NCI-H2227 (cell line): ENCODE results near the gene ITGA7.

Experiments used
- DNase-seq: peaks from one replicate; lab custom pipeline; 2025; ENCODE audit not compliant: unreplicated experiment; lab: John Stamatoyannopoulos, UW

Gene ITGA7

GRCh38 chr12:55733858-55734257 is 26.2 kb upstream of the ITGA7 start:
- DNase-seq = no peak

GRCh38 chr12:55733021-55733555 is 25.4 kb upstream of the ITGA7 start:
- DNase-seq = no peak

DNA sequence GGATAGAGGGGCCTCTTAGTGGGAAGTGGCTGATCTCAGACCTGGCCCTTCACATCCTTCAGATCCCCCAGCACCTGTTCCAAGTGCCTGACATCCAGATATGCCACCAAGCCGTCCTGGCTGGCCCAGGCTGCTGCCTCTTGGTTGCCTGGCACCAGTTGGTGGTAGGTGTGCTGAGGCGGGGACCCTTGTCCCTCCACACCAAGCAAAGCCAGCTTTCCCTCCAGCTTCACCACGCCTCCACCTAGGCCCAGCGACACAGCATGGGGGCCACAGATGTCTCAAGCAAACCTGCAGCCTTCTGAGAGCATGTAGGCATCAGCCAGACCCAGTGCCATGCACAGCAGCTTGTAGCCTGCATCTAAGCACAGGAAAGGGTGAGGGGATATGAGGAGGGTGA is 24.6 kb upstream of the ITGA7 start:
- no peak for DNase-seq

GRCh38 chr12:55729819-55730818 is 22.4 kb upstream of the ITGA7 start:
- DNase-seq = peak; percentile 56

GRCh38 chr12:55728939-55729818 is 21.5 kb upstream of the ITGA7 start, which contains the start of gene CD63:
Gene CD63 (minus strand): TSS chr12:55729009. CDS start chr12:55728341, 668 bp downstream.
- DNase-seq = peak; percentile 89

DNA sequence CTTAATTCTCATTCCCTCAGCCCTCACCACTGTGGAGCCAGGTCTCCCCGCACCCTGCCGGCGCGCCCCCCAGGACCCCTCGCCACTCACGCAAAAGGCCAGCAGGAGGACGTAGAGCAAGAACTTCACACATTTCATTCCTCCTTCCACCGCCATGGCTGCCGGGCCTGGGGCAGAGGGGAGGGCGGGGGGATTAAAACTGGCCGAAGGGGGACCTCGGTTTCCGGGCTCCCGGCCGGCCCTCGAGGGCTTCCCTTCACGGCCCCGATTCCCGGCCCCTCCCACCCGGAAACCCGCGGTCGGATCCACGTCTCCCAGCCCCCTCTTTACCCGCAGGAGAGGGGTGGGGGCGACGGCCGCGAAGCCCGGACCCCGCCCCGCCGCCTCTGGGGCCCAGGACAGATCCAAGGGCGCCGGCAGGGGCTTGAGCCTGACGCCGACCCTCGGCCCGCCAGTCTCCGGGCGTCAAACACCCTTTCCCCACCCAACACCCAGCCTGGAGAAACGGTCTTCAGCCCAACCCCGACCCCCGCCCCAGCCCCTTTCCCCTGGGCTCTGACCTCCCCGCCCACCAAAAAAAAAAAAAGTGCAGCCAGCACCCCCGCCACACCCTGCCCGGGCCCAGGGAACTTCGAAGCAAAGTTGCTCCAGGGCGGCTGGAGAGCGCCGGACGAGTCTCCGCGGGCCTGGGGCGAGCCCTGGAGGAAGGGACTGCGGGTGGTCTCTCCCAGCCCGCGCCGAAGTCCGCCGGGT is 20.7 kb upstream of the ITGA7 start:
- DNase-seq = peak; percentile 60

- no peak for DNase-seq
Measured at GRCh38 chr12:55727643-55728185, 20.0 kb upstream of the ITGA7 start.

DNA sequence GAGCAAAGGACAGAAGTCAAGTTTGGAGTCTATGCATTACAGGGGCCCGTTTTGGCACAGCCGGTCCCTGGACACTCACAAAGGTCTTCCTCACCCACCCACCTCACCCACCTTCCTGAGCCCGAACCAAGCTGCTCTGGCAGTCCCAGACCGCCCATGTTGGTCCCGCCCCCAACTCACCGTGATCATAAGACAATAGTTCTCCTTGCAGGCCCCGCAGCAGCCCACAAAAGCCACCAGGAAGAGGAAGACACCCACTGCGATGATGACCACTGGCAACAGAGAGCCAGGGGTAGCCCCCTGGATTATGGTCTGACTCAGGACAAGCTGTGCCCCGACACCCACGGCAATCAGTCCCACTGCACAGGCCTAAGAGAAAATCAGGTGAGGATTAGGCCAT is 19.3 kb upstream of the ITGA7 start:
- DNase-seq = no peak

DNA sequence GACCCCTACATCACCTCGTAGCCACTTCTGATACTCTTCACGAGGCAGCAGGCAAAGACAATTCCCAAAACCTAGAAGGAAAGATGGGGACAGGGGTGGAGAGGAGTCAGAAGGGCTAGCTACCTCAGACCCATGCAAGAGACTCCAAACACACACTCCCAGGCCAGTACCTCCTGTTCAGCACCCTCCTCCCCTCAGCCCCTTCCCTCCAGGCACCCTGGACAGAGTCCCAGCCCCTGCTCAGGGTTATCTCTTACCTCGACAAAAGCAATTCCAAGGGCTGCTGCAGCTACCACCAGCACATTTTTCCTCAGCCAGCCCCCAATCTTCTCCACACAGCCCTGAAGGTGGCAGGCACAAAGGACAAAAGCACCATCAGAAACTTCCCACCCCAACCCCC is 17.9 kb upstream of the ITGA7 start:
- DNase-seq = no peak

GRCh38 chr12:55724940-55725309 is 17.2 kb upstream of the ITGA7 start:
- DNase-seq = no peak

DNA sequence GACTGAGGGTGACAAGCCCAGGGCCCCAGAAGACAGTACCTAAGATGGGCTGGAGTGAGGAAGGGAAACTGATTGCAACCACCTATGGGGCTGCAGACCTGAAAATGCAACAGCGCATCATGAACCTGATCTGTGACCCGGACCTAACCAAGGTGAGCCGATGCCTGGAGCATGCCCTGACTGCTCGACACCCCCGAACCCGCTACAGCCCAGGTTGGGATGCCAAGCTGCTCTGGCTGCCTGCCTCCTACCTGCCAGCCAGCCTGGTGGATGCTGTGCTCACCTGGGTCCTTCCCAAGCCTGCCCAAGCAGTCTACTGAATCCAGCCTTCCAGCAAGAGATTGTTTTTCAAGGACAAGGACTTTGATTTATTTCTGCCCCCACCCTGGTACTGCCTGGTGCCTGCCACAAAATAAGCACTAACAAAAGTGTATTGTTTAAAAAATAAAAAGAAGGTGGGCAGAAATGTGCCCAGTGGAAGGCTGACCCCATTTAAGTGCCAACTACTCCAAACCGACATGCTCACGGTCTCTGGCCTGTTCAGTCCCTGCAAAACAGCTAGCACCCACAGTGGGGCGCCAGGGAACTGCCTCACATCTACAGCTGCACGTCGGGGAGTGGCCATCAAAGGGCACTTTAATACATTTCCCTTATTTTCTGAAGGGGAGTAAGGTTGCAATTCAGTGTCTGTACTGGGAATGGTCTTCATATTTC is 16.7 kb upstream of the ITGA7 start:
- peak; percentile 57 for DNase-seq

- DNase-seq = no peak
Measured at GRCh38 chr12:55723516-55724225, 16.0 kb upstream of the ITGA7 start.

GRCh38 chr12:55722948-55723347 is 15.2 kb upstream of the ITGA7 start:
- no peak for DNase-seq

DNA sequence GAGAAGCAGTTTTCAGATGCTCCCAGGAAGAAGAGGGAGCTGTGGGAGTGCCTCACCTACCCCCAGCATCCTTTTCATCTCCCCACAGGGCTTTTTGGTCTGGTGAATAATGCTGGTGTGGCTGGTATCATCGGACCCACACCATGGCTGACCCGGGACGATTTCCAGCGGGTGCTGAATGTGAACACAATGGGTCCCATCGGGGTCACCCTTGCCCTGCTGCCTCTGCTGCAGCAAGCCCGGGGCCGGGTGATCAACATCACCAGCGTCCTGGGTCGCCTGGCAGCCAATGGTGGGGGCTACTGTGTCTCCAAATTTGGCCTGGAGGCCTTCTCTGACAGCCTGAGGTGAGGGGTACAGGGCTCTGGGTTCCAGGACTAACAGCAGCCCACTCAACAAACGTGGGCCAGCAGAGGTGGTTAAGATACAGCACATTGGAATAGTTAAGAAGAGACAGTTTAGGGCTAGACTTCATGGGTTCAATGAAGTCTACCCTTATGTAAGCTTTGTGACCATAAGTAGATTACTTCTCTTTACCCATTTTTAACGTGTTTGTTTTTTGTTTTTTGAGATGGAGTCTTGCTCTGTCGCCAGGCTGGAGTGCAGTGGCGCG is 14.0 kb upstream of the ITGA7 start:
- DNase-seq = no peak

DNA sequence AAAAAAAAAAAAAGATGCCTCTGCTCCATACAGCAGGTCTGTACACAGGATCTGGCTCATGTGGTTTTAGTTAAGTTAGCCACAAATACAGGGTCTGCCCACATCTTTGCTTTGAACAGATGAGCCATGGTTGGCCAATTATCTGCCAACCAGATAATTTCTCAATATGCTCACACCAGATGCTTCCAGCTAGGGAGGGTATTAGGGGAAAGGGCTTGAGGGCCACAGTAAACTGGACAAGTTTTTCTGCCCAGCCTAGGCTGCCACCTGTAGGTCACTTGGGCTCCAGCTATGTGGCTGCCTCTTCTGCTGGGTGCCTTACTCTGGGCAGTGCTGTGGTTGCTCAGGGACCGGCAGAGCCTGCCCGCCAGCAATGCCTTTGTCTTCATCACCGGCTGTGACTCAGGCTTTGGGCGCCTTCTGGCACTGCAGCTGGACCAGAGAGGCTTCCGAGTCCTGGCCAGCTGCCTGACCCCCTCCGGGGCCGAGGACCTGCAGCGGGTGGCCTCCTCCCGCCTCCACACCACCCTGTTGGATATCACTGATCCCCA is 13.3 kb upstream of the ITGA7 start:
- no peak for DNase-seq

- no peak for DNase-seq
Measured at GRCh38 chr12:55720071-55720564, 12.4 kb upstream of the ITGA7 start, which contains the start of gene RDH5. Gene RDH5 (plus strand): TSS chr12:55720393. CDS start chr12:55721185, 792 bp downstream.

GRCh38 chr12:55719371-55719770 is 11.7 kb upstream of the ITGA7 start:
- DNase-seq = no peak

DNA sequence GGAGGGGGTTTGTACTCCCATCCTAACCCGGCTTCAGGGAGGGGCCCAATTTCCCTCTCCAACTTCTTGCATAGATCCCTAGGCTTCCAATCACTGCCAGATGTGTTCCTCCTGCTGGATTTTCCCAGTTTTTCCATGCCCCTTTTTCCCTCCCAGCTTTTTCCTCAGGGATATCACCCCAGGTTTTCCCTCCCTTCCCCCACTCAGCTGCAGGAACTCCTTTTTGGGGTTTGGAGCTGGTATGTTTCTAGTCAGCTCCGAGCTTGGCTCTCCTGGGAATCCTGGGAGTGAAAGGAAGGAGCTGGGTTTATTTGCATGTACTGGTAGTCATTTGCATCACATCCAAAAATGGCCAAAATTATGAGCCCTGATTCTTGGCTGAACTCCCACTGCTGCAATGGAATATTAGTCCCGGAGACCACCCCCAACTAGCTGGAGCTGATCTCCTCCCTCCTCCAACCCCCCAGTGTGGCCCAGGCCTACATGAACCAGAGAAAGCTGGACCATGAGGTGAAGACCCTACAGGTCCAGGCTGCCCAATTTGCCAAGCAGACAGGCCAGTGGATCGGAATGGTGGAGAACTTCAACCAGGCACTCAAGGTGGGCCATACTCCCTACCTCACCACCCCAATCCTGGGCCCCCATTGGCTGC is 11.0 kb upstream of the ITGA7 start:
- no peak for DNase-seq
